Measurements from ENCODE around the gene ENTPD1.

Gene ENTPD1

DNA sequence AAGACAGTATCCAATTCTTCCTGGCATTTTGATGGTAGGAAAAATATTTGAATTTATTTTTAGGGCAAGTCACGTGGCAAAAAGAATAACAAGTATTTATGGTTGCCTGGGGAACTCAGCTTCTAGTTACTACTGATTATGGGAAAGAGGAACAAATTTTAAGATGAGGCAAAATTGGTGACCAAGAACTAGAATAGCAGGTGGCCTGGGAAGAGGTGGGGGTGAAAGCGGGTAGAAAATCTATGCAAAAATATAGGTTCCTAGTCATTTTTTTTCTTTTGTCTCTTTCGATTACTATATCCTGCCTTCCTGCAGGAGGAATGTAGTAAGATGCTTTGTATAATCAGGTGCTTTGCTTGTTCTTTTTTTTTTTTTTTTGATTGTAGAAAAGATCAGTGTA lies 27.8 kb downstream of the ENTPD1 start:
- H3K9ac ChIP-seq (ENCODE audit: low read depth, low read length) = no peak overlapping the region
- DNase-seq (no peak), ATAC-seq (ENCODE audit: insufficient read depth, low read depth) (no peak)
- no peaks in the 10 kb centered on the region for H4K20me1 ChIP-seq (ENCODE audit: insufficient read depth, low read length)
- peaks cover 14% of the 10 kb centered on the region for H3K27me3 ChIP-seq (ENCODE audit: insufficient read depth, low read length, poor library complexity)
- no peak overlapping the region for H3K4me2 ChIP-seq (ENCODE audit: insufficient read depth, low read length)
- H3K4me1 ChIP-seq (ENCODE audit: insufficient read depth, low read length) = no peaks in the 10 kb centered on the region
- no peak overlapping the region for H3K4me3 ChIP-seq (ENCODE audit: low read depth in 1 of 2, low read length in 2 of 2)
- H3K36me3 ChIP-seq (ENCODE audit: insufficient read depth, low read length) = no peaks in the 10 kb centered on the region
- H3K27ac ChIP-seq (ENCODE audit: low read length) = no peak overlapping the region
- no peaks in the 10 kb centered on the region for H3K79me2 ChIP-seq (ENCODE audit: insufficient read depth, low read length)
- H2AFZ ChIP-seq (ENCODE audit: low read depth, low read length) = no peak overlapping the region
- H3K9me3 ChIP-seq (ENCODE audit: insufficient read depth, low read length, severe bottlenecking) = no peaks in the 10 kb centered on the region
- no peak for TF ChIP-seq EZH2 (IDR thresholded peaks at IDR 0.05; ENCODE audit: borderline replicate concordance, low read depth, low read length, severe bottlenecking)
- TF ChIP-seq, protein P1, sequence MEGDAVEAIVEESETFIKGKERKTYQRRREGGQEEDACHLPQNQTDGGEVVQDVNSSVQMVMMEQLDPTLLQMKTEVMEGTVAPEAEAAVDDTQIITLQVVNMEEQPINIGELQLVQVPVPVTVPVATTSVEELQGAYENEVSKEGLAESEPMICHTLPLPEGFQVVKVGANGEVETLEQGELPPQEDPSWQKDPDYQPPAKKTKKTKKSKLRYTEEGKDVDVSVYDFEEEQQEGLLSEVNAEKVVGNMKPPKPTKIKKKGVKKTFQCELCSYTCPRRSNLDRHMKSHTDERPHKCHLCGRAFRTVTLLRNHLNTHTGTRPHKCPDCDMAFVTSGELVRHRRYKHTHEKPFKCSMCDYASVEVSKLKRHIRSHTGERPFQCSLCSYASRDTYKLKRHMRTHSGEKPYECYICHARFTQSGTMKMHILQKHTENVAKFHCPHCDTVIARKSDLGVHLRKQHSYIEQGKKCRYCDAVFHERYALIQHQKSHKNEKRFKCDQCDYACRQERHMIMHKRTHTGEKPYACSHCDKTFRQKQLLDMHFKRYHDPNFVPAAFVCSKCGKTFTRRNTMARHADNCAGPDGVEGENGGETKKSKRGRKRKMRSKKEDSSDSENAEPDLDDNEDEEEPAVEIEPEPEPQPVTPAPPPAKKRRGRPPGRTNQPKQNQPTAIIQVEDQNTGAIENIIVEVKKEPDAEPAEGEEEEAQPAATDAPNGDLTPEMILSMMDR (IDR thresholded peaks at IDR 0.05; ENCODE audit: borderline replicate concordance, extremely low read depth, low read length, poor library complexity, severe bottlenecking) = no peak

DNA sequence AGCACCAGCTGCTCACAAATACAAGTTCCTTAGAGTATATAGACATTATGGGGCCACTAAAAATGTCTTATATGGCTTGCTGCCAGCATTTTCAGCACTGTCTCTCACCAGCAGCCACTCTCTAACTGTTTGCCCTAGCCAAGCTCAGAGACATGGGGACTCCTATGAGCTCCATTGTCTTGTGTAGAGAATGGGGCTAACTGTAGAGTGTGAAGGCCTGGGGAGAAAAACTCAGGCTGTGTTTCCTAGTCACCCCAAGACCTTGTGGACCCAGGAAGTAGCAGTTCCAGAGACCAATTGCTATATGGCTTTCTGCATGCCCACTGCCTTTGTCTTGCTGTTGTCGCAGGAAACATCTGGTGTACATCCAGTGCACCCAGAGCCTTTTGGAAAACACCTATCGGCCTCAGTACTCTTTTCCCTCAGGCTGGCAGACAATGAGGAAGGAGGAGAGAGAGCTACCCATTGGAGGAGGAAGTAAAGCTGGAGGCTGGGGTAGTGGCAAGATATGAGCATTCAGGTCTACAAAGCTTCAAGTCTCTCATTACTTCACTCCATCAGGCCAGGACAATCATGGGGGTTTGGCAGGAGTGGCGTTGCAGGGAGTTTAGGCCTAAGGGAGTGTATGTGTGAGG lies 28.4 kb downstream of the ENTPD1 start:
- H3K4me2 ChIP-seq (ENCODE audit: insufficient read depth, low read length) = no peak overlapping the region
- no peak for DNase-seq
- no peaks in the 10 kb centered on the region for H3K36me3 ChIP-seq (ENCODE audit: insufficient read depth, low read length)
- TF ChIP-seq, protein P1 (IDR thresholded peaks at IDR 0.05; ENCODE audit: borderline replicate concordance, extremely low read depth, low read length, poor library complexity, severe bottlenecking) = no peak
- TF ChIP-seq EZH2 (IDR thresholded peaks at IDR 0.05; ENCODE audit: borderline replicate concordance, low read depth, low read length, severe bottlenecking) = no peak
- H3K4me3 ChIP-seq (ENCODE audit: low read depth in 1 of 2, low read length in 2 of 2) = no peak overlapping the region
- no peaks in the 10 kb centered on the region for H3K79me2 ChIP-seq (ENCODE audit: insufficient read depth, low read length)
- no peak for ATAC-seq (ENCODE audit: insufficient read depth, low read depth)
- H3K27me3 ChIP-seq (ENCODE audit: insufficient read depth, low read length, poor library complexity) = peaks cover 14% of the 10 kb centered on the region
- no peak overlapping the region for H3K9ac ChIP-seq (ENCODE audit: low read depth, low read length)
- H3K9me3 ChIP-seq (ENCODE audit: insufficient read depth, low read length, severe bottlenecking) = no peaks in the 10 kb centered on the region
- H3K27ac ChIP-seq (ENCODE audit: low read length) = no peak overlapping the region
- H4K20me1 ChIP-seq (ENCODE audit: insufficient read depth, low read length) = no peaks in the 10 kb centered on the region
- no peak overlapping the region for H2AFZ ChIP-seq (ENCODE audit: low read depth, low read length)
- H3K4me1 ChIP-seq (ENCODE audit: insufficient read depth, low read length) = no peaks in the 10 kb centered on the region

DNA sequence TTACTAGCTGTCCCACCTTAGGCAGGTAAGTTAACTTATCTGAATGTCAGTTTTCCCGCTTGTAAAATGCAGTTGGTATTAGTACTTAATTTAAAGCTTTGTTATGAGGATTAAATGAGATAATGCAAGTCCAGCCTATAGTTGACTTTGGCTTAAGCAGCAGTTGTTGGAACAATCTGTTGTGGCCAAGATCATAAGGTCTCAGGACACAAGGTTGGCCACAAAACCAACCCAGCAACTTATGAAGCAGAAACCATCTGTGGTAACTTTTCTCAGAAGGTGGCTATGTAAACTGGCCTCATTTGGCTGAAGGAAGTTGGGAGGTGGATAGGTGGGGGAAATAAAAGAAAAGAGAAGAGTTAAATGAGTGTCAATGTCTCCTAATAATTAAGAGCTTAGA lies 29.4 kb downstream of the ENTPD1 start:
- TF ChIP-seq, protein P1 (IDR thresholded peaks at IDR 0.05; ENCODE audit: borderline replicate concordance, extremely low read depth, low read length, poor library complexity, severe bottlenecking) = no peak
- TF ChIP-seq EZH2 (IDR thresholded peaks at IDR 0.05; ENCODE audit: borderline replicate concordance, low read depth, low read length, severe bottlenecking) = no peak
- no peak overlapping the region for H3K4me3 ChIP-seq (ENCODE audit: low read depth in 1 of 2, low read length in 2 of 2)
- no peaks in the 10 kb centered on the region for H3K36me3 ChIP-seq (ENCODE audit: insufficient read depth, low read length)
- H3K27ac ChIP-seq (ENCODE audit: low read length) = no peak overlapping the region
- no peaks in the 10 kb centered on the region for H3K4me1 ChIP-seq (ENCODE audit: insufficient read depth, low read length)
- DNase-seq = no peak
- peaks cover 18% of the 10 kb centered on the region for H3K27me3 ChIP-seq (ENCODE audit: insufficient read depth, low read length, poor library complexity)
- H3K9me3 ChIP-seq (ENCODE audit: insufficient read depth, low read length, severe bottlenecking) = no peaks in the 10 kb centered on the region
- H2AFZ ChIP-seq (ENCODE audit: low read depth, low read length) = no peak overlapping the region
- ATAC-seq (ENCODE audit: insufficient read depth, low read depth) = no peak
- H4K20me1 ChIP-seq (ENCODE audit: insufficient read depth, low read length) = no peaks in the 10 kb centered on the region
- no peaks in the 10 kb centered on the region for H3K79me2 ChIP-seq (ENCODE audit: insufficient read depth, low read length)
- H3K4me2 ChIP-seq (ENCODE audit: insufficient read depth, low read length) = no peak overlapping the region
- H3K9ac ChIP-seq (ENCODE audit: low read depth, low read length) = no peak overlapping the region
